GM19328 (cell line): Measurements from ENCODE around the gene ITGA1.

Experiments used
- ATAC-seq: cut with Tn5 transposase; IDR thresholded peaks from one replicate; pipeline ENCODE4 v1.9.1; 2021; ENCODE audit warnings: mild to moderate bottlenecking, moderate library complexity; ENCODE audit not compliant: unreplicated experiment

Gene ITGA1

DNA sequence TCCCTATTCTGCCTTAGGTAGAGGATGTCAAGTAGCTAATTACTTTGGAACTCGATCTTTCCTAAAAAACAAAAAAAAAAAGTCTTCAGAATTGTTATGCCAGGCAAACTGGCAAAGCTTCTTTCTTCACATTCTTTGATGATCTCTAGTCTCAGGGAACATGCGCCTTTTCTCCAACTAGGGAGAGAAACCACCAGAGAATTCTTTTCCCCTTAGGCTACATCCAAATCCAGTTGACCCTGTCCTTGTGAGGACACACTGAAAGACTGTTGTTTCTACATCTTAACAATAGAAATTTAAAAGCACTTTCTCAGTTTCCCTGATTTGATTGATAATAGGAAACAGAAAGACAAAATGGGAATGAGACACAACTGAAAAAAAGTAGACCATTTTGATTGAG lies 106.7 kb downstream of the ITGA1 start:
- no peak for ATAC-seq

DNA sequence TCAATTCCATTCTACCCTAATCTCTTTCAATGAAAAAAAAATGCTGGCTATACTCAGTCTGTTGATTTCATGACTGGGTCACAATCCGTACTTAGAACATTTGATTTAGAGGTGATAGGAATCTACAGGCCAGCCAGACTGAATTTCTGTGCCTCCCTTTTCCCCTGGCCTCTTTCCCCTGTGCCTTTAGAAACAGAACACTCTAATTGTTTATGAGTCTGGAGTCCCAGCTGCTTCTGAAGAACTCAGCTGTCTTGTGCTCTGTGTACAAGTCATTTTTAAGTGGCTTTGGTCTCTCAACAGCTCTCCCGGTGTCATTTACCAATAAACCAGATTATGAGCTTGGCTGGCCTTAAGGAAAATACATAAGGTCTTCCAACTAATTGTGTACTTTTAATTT lies 107.4 kb downstream of the ITGA1 start:
- ATAC-seq, result no peak

GRCh38 chr5:52895572-52896413 lies 108.1 kb downstream of the ITGA1 start:
- no peak for ATAC-seq

- ATAC-seq, result no peak
These were observed 109.0 kb downstream of the ITGA1 start for GRCh38 chr5:52896534-52897237.

DNA sequence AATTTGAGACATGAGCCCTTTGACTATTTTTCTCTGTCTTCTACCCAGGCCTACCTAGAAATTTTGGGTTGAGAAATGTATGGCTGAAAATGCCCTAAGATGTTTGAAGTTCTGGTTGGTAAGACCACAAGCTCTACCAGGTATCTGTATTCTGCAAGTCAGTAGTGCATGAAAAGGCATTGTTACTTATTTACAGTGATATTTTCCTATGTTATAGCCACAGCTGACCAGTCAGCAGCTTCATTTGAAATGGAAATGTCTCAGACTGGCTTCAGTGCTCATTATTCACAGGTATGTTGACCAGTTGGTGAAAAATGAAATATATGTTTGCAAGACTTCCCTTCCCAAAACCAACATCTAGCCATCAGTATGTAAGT lies 109.5 kb downstream of the ITGA1 start:
- no peak for ATAC-seq

- no peak for ATAC-seq
These were observed 111.4 kb downstream of the ITGA1 start for GRCh38 chr5:52898961-52899680.

GRCh38 chr5:52903142-52903541 lies 115.4 kb downstream of the ITGA1 start:
- ATAC-seq, result no peak

DNA sequence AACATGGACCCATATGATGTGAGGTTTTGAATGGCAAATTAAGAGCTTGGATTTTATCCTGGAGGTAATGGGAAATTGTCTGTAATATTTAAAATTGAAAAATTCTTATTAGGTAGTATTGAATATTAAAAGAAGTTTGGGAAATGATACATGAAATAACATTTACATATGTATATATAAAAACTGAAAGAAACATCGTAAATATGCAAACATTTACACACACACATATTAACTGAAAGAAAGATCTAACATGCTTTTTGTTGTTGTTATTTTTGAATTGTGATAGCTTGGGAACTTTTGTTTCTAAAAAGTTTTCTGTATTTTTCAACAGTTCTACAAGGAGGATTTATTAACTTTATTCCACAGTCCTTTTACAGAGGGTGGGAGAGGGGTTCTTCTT lies 118.6 kb downstream of the ITGA1 start:
- no peak for ATAC-seq

DNA sequence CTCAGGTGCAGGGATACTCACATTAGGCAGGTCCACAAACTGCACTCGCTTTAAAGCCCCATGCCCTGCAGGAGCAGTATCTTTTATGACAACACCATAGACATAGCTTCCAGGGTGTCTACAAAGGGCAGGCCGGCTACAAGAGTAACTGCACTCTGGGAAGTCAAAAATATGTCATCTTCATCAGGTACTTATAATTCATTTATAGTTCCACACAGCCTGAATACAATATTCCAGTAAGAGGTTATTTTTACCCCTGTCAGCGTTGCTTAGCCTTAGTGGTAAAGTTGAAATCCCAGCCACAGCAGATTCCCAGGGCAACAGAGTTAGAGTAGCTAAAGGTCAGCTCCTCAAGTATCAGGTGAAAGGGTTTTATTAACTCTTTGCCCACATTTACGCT lies 119.1 kb downstream of the ITGA1 start:
- ATAC-seq, result no peak

GRCh38 chr5:52909192-52909591 lies 121.5 kb downstream of the ITGA1 start:
- ATAC-seq, result no peak

GRCh38 chr5:52910071-52910470 lies 122.4 kb downstream of the ITGA1 start:
- ATAC-seq, result no peak

GRCh38 chr5:52915176-52915875 lies 127.6 kb downstream of the ITGA1 start:
- peak; percentile 97 for ATAC-seq

DNA sequence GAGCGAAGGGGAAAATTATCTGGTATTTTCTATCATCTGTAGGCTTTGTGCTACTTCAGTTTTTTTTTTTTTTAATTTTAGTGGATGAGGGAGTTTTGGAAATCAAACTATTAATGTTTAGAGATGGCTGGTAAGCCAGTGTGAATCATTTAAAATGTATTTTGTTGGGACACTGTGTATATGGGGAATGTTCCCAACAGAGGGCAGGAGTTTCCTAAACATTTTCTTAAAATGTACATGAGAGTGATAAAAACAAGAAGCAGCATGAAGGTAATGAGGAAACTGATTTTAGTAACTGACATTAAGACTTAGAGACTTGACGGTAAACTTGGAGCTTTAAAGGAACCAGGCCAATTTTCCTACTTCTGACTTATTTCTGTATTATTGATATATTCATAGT lies 133.2 kb downstream of the ITGA1 start:
- ATAC-seq, result no peak

DNA sequence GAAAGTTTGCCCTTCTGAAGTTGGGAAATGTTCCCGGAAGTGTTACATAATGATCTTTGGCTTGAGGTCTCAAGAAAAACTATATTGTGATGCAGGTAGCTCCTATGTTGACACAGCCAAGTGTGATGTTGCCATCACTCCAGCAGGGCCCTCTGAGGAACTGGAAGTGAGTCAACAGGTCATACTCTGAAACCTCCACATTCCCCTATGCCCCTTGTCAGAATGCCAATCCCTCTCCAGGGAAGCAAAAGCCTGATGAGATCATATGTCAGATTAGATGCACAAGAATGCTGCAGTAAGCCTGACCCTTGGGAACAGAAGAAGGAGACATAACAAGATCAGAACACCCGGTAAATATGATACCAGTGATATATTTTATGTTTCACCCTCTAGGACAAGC lies 134.7 kb downstream of the ITGA1 start:
- no peak for ATAC-seq

DNA sequence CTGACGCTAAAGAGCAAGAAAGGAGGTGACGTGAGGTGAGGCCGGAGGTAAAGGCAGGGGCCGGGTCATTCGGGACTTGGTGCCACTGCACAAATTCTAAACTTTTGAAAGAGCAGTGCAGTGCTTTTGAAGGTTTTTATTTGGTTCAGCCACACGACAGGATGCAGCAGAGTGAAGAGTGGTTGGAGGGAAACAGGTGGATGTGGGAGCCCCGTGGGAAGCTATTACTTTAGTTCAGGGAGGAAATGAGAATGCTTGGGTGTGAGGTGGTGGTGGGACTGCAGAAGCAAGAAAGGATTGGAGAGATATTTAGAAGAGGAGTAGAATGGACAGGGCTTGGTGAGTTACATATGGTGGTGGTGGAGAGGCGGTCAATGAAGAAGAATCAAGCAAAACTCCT lies 136.7 kb downstream of the ITGA1 start:
- ATAC-seq, result no peak

DNA sequence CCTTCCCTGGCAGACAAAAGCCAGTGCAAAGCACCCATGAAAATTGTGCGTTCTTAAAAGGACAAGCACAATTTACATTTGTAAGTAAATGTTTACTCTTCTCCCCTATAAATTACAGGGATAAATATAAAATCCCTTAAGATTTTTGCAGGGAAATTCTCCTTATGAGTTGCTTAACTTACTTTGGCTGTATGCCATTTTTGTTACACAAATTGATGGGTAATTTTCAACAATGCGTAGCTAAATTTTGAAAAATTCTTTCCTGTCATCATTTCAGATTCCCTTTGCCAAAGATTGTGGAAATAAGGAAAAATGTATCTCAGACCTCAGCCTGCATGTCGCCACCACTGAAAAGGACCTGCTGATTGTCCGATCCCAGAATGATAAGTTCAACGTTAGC lies 137.3 kb downstream of the ITGA1 start:
- no peak for ATAC-seq

DNA sequence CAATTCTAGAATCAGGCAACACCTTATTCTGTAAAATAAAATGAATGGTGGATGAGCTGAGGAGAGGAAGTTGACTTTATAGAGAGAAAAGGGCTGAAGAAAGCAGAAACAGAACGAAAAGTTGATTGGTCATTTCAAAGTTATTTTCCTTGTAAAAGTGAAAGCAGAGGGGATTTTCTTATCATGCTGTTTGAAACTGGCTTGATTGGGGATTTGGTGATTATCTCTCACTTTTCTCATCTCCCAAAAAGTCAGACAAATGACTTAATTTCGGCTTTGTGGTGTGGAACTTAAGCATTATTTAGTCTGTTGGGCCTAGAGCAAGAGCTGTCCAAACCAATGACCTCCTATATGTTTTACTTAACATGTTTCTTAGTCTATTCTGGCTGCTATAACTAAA lies 141.0 kb downstream of the ITGA1 start:
- no peak for ATAC-seq

- ATAC-seq, result no peak
These were observed 150.5 kb downstream of the ITGA1 start for GRCh38 chr5:52938226-52938625.

DNA sequence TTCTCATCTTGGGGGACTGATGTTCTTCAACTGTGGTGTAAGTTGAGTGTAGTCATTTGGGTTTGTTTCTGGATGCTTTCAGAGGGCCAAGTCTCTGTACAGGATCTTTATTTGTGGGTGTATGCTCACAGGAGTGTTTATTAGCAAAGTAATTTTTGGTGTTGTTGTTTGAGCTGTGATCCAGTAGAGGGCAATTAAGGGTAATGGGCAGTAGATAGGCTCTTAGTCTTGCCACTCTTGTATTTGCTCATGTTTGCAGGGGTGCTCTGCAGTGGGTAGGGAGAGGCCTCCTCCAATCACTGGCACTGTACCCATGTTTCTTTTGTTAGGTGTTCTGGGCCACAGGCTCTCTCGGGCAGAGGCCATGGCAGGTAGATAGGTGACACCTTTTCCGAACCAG lies 155.6 kb downstream of the ITGA1 start:
- no peak for ATAC-seq

DNA sequence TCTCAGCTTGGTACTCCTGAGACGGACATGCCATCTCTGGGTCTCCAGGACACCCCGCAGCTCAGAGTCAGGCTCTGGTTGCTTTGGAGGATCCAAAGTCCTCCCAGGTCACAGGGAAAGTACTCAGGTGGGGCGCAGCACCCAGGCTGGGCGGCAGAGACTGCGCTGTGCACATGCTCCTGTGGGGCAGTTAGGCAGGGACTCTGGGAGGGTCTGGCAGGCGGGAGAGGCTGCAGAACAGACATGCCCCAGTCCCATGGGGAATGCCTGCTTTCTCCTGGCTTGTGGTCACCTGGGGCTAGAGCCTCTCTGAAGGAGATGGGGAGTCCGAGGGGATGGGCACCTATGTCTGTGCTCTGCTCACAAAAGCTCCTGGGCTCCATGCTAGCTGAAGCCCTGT lies 156.1 kb downstream of the ITGA1 start:
- no peak for ATAC-seq

DNA sequence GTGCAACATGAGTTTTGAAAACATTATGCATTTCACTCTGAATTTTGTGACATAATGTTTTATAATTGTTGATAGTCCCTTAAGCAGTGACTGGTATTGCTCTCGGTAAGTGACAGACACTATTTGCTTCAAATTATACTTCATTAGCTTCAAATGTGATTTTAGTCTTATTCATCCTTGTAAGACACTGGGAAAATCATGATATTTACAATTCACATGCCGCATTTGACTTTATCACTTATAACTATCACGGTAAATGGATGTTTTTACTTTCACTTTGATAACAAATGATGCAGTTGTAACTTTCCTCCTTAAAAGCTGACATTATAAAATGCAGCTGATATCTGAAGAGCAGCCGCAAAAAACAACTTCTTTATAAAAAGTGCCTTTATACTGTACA lies 157.3 kb downstream of the ITGA1 start:
- no peak for ATAC-seq
